ENCODE results near the gene OR5K3.

DNA sequence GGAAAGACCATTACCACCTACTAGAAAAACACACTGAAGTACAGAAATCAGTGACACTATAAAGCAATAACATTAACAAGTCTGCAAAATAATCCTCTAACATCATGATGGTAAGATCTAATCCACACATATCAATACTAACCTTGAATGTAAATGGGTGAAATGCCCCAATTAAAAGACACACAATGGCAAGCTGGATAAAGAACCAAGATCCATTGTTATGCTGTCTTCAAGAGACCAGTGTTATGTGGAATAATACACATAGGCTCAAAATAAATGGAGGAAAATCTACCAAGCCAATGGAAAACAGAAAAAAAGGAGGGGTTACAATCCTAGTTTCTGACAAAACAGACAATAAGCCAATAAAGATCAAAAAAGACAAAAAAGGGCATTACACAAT is 13.5 kb downstream of the OR5K3 start:
- no peak for TF ChIP-seq JUND (IDR thresholded peaks at IDR 0.05)
- TF ChIP-seq, protein P1, sequence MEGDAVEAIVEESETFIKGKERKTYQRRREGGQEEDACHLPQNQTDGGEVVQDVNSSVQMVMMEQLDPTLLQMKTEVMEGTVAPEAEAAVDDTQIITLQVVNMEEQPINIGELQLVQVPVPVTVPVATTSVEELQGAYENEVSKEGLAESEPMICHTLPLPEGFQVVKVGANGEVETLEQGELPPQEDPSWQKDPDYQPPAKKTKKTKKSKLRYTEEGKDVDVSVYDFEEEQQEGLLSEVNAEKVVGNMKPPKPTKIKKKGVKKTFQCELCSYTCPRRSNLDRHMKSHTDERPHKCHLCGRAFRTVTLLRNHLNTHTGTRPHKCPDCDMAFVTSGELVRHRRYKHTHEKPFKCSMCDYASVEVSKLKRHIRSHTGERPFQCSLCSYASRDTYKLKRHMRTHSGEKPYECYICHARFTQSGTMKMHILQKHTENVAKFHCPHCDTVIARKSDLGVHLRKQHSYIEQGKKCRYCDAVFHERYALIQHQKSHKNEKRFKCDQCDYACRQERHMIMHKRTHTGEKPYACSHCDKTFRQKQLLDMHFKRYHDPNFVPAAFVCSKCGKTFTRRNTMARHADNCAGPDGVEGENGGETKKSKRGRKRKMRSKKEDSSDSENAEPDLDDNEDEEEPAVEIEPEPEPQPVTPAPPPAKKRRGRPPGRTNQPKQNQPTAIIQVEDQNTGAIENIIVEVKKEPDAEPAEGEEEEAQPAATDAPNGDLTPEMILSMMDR (IDR thresholded peaks at IDR 0.05; ENCODE audit: low read depth, low read length, missing input control), result no peak
- TF ChIP-seq REST (IDR thresholded peaks at IDR 0.05), result no peak
- no peak for TF ChIP-seq ZBTB33 (IDR thresholded peaks at IDR 0.05)
- TF ChIP-seq TAF1 (conservative IDR thresholded peaks at IDR 0.05), result no peak
- no peak for TF ChIP-seq YY1 (IDR thresholded peaks at IDR 0.05)
- TF ChIP-seq GABPA (IDR thresholded peaks at IDR 0.05 in 1 of 2, conservative IDR thresholded peaks at IDR 0.05 in 1 of 2), result no peak

Data from liver (tissue), 3 donors.